Neural progenitor cell (in vitro differentiated cells): Measurements from ENCODE around the gene TNS3. TPM values are rescaled to one million over a fixed set of nuclear protein-coding genes. Genes with fewer than 3 reads are reported as not detected.

ENCODE experiments used
- DNase-seq: peaks from one replicate; pipeline ENCODE4 v3.0.0-alpha.2; 2016; ENCODE audit warnings: low spot score
- H2AFZ ChIP-seq: fragments of 200-600 bp; sonication (generic); replicated peaks from 2 replicates; pipeline ENCODE4 v1.6.1; 2016; ENCODE audit warnings: antibody characterized with exemption
- H3F3A ChIP-seq: fragments of 200-600 bp; sonication (generic); 2 replicates; pipeline ENCODE4 v1.6.1; 2016; ENCODE audit warnings: antibody characterized with exemption, low read depth
- H3K27ac ChIP-seq: fragments of 200-600 bp; sonication (generic); 2 replicates; pipeline ENCODE4 v1.5.1; 2016; ENCODE audit warnings: mild to moderate bottlenecking
- H3K27me3 ChIP-seq: fragments of 200-600 bp; sonication (generic); 2 replicates; pipeline ENCODE4 v1.6.1; 2016; ENCODE audit warnings: mild to moderate bottlenecking, moderate library complexity
- H3K36me3 ChIP-seq: fragments of 200-600 bp; sonication (generic); 2 replicates; pipeline ENCODE4 v1.5.1; 2016
- H3K4me1 ChIP-seq: fragments of 200-600 bp; sonication (generic); 2 replicates; pipeline ENCODE4 v1.6.1; 2016; ENCODE audit warnings: mixed run types
- H3K4me2 ChIP-seq: fragments of 200-600 bp; sonication (generic); 2 replicates; pipeline ENCODE4 v1.6.1; 2016
- H3K4me3 ChIP-seq: fragments of 200-600 bp; sonication (generic); 2 replicates; pipeline ENCODE4 v1.5.1; 2016
- H3K79me2 ChIP-seq: fragments of 200-600 bp; sonication (generic); 2 replicates; pipeline ENCODE4 v1.6.1; 2016; ENCODE audit warnings: low read depth
- H3K9ac ChIP-seq: fragments of 200-600 bp; sonication (generic); 2 replicates; pipeline ENCODE4 v1.6.1; 2016
- H3K9me3 ChIP-seq: fragments of 200-600 bp; sonication (generic); 2 replicates; pipeline ENCODE4 v1.5.1; 2016; ENCODE audit warnings: low read depth
- H4K20me1 ChIP-seq: fragments of 200-600 bp; sonication (generic); 2 replicates; pipeline ENCODE4 v1.6.1; 2016; ENCODE audit warnings: low read depth
- H3K27ac Mint-ChIP-seq: 3 replicates; pipeline ENCODE4 v1.8.0; 2021; ENCODE audit warnings: mixed read lengths
- H3K27me3 Mint-ChIP-seq: 2 replicates; pipeline ENCODE4 v1.8.0; 2022; ENCODE audit warnings: low read depth, mild to moderate bottlenecking, inconsistent platforms, moderate library complexity, mixed read lengths; ENCODE audit not compliant: insufficient read depth
- H3K36me3 Mint-ChIP-seq: 3 replicates; pipeline ENCODE4 v1.8.0; 2021; ENCODE audit warnings: mixed read lengths
- H3K4me1 Mint-ChIP-seq: 3 replicates; pipeline ENCODE4 v1.8.0; 2021; ENCODE audit warnings: mixed read lengths
- H3K4me3 Mint-ChIP-seq: 3 replicates; pipeline ENCODE4 v1.8.0; 2021; ENCODE audit warnings: mild to moderate bottlenecking, moderate library complexity, mixed read lengths
- H3K9me3 Mint-ChIP-seq: 3 replicates; pipeline ENCODE4 v1.8.0; 2020; ENCODE audit warnings: mixed read lengths
- EZH2 ChIP-seq: fragments of 200-600 bp; sonication (generic); IDR thresholded peaks from 2 replicates; pipeline ENCODE4 v1.6.1; 2017; ENCODE audit warnings: antibody characterized with exemption, mild to moderate bottlenecking, moderate library complexity
- EZH2phosphoT487 ChIP-seq: fragments of 200-600 bp; sonication (generic); IDR thresholded peaks from 2 replicates; pipeline ENCODE4 v1.6.1; 2017; ENCODE audit warnings: antibody characterized with exemption
- total RNA-seq: library from RNA; depleted of rRNA; stranded (reverse); fragments of >200 nt; gene quantifications from 2 replicates; pipeline ENCODE4 v1.2.3, GENCODE V29; 2015; ENCODE audit warnings: low replicate concordance
- TF ChIP-seq, protein P1 (sequence below): fragments of 200-600 bp; sonication (generic); IDR thresholded peaks from 2 replicates; pipeline ENCODE4 v1.5.1; 2017; ENCODE audit warnings: antibody characterized with exemption, mild to moderate bottlenecking

TNS3 gene
- total RNA-seq, 1 donor from 2014 or later: 15.0 TPM

DNA sequence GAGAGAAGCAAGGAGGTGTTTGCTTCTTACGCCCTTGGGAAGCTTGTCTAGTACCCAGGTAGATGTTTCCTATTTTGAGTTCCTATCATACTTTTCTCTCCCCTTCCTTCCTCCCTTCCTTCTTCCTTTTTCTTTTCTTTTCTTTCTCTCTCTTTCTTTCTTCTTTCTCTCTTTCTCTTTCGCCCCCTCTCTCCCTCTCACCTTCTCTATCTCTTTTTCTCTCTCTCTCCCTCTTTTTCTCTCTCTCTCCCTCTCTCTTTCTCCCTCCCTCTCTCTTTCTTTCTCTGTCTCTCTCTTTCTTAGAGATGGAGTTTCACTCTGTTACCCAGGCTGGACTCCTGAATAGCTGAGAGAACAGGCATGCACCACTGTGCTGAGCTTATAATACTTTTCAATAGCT is 322.2 kb downstream of the TNS3 start:
- Mint-ChIP-seq H3K4me3 (no peak overlapping the region), H3K9me3 (no peaks in the 10 kb centered on the region), H3K27ac (no peak overlapping the region), H3K27me3 (peaks cover 11% of the 10 kb centered on the region), H3K4me1 (peaks cover 2% of the 10 kb centered on the region), H3K36me3 (no peaks in the 10 kb centered on the region)
- Histone ChIP-seq H3K36me3 (no peaks in the 10 kb centered on the region), H3K27me3 (peaks cover 11% of the 10 kb centered on the region), H3K4me1 (no peaks in the 10 kb centered on the region), H3K27ac (no peak overlapping the region), H3K4me3 (no peak overlapping the region), H3F3A (no peaks in the 10 kb centered on the region), H3K4me2 (no peak overlapping the region), H2AFZ (no peak overlapping the region), H3K79me2 (no peaks in the 10 kb centered on the region), H4K20me1 (no peaks in the 10 kb centered on the region), H3K9ac (no peak overlapping the region), H3K9me3 (no peaks in the 10 kb centered on the region)
- no peak for DNase-seq
- no peak for TF ChIP-seq EZH2phosphoT487
- no peak for TF ChIP-seq EZH2
- TF ChIP-seq, protein P1, sequence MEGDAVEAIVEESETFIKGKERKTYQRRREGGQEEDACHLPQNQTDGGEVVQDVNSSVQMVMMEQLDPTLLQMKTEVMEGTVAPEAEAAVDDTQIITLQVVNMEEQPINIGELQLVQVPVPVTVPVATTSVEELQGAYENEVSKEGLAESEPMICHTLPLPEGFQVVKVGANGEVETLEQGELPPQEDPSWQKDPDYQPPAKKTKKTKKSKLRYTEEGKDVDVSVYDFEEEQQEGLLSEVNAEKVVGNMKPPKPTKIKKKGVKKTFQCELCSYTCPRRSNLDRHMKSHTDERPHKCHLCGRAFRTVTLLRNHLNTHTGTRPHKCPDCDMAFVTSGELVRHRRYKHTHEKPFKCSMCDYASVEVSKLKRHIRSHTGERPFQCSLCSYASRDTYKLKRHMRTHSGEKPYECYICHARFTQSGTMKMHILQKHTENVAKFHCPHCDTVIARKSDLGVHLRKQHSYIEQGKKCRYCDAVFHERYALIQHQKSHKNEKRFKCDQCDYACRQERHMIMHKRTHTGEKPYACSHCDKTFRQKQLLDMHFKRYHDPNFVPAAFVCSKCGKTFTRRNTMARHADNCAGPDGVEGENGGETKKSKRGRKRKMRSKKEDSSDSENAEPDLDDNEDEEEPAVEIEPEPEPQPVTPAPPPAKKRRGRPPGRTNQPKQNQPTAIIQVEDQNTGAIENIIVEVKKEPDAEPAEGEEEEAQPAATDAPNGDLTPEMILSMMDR: no peak

DNA sequence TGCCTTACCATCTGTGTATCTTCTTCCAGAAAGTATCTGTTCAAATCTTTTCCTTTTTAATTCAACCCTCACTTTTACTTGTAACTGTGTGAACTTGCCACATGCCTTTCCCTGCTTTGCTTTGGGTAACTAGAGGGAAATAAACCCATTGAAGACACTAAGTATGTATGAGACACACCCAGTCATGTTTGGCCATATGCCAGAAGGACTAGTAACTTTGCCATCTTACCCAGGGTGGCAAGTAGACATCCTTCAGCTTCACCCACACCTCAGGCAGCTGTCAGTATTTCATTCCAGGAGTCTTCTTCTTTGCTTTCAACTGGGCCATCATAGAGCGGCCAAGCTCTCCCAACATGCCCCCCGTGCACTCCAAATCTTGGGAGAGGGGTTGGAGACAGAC is 323.1 kb downstream of the TNS3 start:
- peaks cover 14% of the 10 kb centered on the region for H3K27me3 ChIP-seq
- no peak overlapping the region for H3K9ac ChIP-seq
- H3K9me3 ChIP-seq: no peaks in the 10 kb centered on the region
- no peaks in the 10 kb centered on the region for H3K36me3 ChIP-seq
- Mint-ChIP-seq H3K9me3 (no peaks in the 10 kb centered on the region), H3K4me3 (no peak overlapping the region), H3K4me1 (peaks cover 4% of the 10 kb centered on the region), H3K36me3 (no peaks in the 10 kb centered on the region), H3K27ac (no peak overlapping the region), H3K27me3 (peaks cover 11% of the 10 kb centered on the region)
- peaks cover 5% of the 10 kb centered on the region for H3F3A ChIP-seq
- no peaks in the 10 kb centered on the region for H4K20me1 ChIP-seq
- H3K4me1 ChIP-seq: no peaks in the 10 kb centered on the region
- H3K27ac ChIP-seq: no peak overlapping the region
- DNase-seq: no peak
- TF ChIP-seq EZH2phosphoT487 (no peak), EZH2 (no peak)
- TF ChIP-seq, protein P1: no peak
- H3K4me2 ChIP-seq: no peak overlapping the region
- no peaks in the 10 kb centered on the region for H3K79me2 ChIP-seq
- H3K4me3 ChIP-seq: no peak overlapping the region
- H2AFZ ChIP-seq: no peak overlapping the region

DNA sequence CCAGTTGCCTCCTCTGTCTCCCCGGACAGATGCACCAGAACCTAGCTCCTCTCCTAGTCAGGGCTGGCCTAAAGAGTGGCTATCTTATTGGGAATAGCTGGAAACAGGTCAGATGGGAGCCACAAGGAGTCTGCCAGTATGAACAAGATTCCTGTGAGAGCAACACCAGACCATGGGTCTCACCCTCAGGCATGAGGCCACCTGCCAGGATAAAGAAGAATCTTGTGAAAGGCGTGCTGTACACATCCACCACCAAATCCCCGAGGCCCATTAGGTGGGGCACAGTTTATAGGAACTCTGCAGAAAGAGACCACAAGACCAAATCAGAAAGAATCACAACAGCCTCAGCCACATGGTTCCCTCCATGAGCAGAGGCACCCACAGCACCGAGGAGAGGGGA is 325.9 kb downstream of the TNS3 start:
- Histone ChIP-seq H3K9me3 (no peaks in the 10 kb centered on the region), H3K27me3 (peaks cover 14% of the 10 kb centered on the region), H3K79me2 (no peaks in the 10 kb centered on the region), H3K4me2 (no peak overlapping the region), H3K27ac (no peak overlapping the region), H2AFZ (no peak overlapping the region), H3K4me3 (no peak overlapping the region), H3K9ac (no peak overlapping the region), H3K36me3 (no peaks in the 10 kb centered on the region), H3K4me1 (no peaks in the 10 kb centered on the region), H3F3A (peaks cover 7% of the 10 kb centered on the region), H4K20me1 (no peaks in the 10 kb centered on the region)
- H3K27ac Mint-ChIP-seq: no peak overlapping the region
- no peak for DNase-seq
- peaks cover 11% of the 10 kb centered on the region for H3K4me1 Mint-ChIP-seq
- H3K4me3 Mint-ChIP-seq: no peak overlapping the region
- H3K36me3 Mint-ChIP-seq: no peaks in the 10 kb centered on the region
- TF ChIP-seq EZH2phosphoT487: no peak
- TF ChIP-seq, protein P1: no peak
- no peak for TF ChIP-seq EZH2
- peaks cover 11% of the 10 kb centered on the region for H3K27me3 Mint-ChIP-seq
- H3K9me3 Mint-ChIP-seq: peaks cover 6% of the 10 kb centered on the region

DNA sequence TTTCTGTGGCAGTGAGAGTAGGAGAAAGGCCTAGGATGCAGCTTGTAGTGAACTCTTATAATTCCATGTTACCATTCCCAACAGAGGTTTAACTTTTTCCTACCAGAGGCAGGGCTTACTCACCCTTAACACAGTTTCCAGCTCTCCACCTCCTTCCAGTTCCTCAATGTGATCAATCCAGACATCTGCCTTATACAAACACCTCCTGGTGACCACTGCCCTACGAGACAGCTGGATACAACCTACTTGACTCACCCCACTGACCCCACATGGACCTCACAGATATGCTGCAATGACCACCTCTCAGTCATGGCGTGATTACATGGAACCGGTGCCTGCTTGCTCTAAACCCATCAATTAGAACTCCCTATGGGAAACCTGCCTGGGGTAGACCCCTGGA is 326.5 kb downstream of the TNS3 start:
- no peak overlapping the region for H3K4me2 ChIP-seq
- no peak overlapping the region for H3K27ac Mint-ChIP-seq
- no peak overlapping the region for H3K9ac ChIP-seq
- H3K9me3 ChIP-seq: no peaks in the 10 kb centered on the region
- H3K4me1 Mint-ChIP-seq: peaks cover 11% of the 10 kb centered on the region
- H3K4me3 Mint-ChIP-seq: peak overlapping the region; percentile 60
- H3K27me3 Mint-ChIP-seq: peaks cover 11% of the 10 kb centered on the region
- no peak overlapping the region for H3K27ac ChIP-seq
- H3F3A ChIP-seq: peaks cover 7% of the 10 kb centered on the region
- no peaks in the 10 kb centered on the region for H3K79me2 ChIP-seq
- no peak overlapping the region for H2AFZ ChIP-seq
- no peaks in the 10 kb centered on the region for H3K36me3 Mint-ChIP-seq
- no peak overlapping the region for H3K4me3 ChIP-seq
- DNase-seq: no peak
- TF ChIP-seq EZH2phosphoT487 (no peak), EZH2 (no peak)
- TF ChIP-seq, protein P1: no peak
- H3K36me3 ChIP-seq: no peaks in the 10 kb centered on the region
- H3K9me3 Mint-ChIP-seq: peaks cover 6% of the 10 kb centered on the region
- H3K27me3 ChIP-seq: peaks cover 14% of the 10 kb centered on the region
- H4K20me1 ChIP-seq: no peaks in the 10 kb centered on the region
- no peaks in the 10 kb centered on the region for H3K4me1 ChIP-seq
